HEK293 (cell line): ENCODE measurements around the gene RASGEF1B.

Source experiments
- CTCF ChIA-PET: fragments of 350-600 bp; formaldehyde crosslinking; extraction: SDS; loops from one replicate; lab custom pipeline; 2021; ENCODE audit warnings: antibody characterized with exemption; lab: Yijun Ruan, JAX
- POLR2A ChIA-PET: fragments of 300-600 bp; formaldehyde crosslinking; extraction: SDS; loops from one replicate; lab custom pipeline; 2020; ENCODE audit warnings: antibody characterized with exemption, inconsistent platforms; lab: Yijun Ruan, JAX
- H3K27ac ChIP-seq: fragments of 200-500 bp; sonication (Bioruptor generic); 2 replicates; pipeline ENCODE4 v1.5.1; 2014; ENCODE audit warnings: low read depth, low read length, control low read depth, inconsistent platforms; ENCODE audit errors: extremely low read depth
- H3K36me3 ChIP-seq, 2 experiments: fragments of 200-500 bp in 1 of 2; sonication (Bioruptor generic) in 1 of 2; 1 replicate in 1 of 2; 2 replicates in 1 of 2; pipeline ENCODE4 v1.5.1; 2014 to 2017; ENCODE audit warnings: inconsistent platforms in 2 of 2, low read length in 2 of 2; ENCODE audit not compliant: control insufficient read depth in 2 of 2, insufficient read depth in 1 of 2
- H3K4me1 ChIP-seq: fragments of 200-500 bp; sonication (Bioruptor generic); 2 replicates; pipeline ENCODE4 v1.5.1; 2014; ENCODE audit warnings: mild to moderate bottlenecking, low read length, inconsistent platforms; ENCODE audit not compliant: control insufficient read depth, insufficient read depth
- H3K4me3 ChIP-seq: 2 replicates; pipeline ENCODE4 v1.5.1; 2011; ENCODE audit warnings: low read depth, mild to moderate bottlenecking, control low read depth, low read length, moderate library complexity
- H3K9me3 ChIP-seq: fragments of 200-500 bp; sonication (Bioruptor generic); 2 replicates; pipeline ENCODE4 v1.5.1; 2014; ENCODE audit warnings: low read depth, low read length, inconsistent platforms; ENCODE audit not compliant: control insufficient read depth, insufficient read depth
- BCL11A ChIP-seq: fragments of 450-650 bp; formaldehyde crosslinking; IDR thresholded peaks from 2 replicates; pipeline ENCODE4 v1.5.1; 2016; ENCODE audit warnings: low read depth, missing biosample characterization, missing genetic modification characterization
- CTCF ChIP-seq: fragments of 450-650 bp; formaldehyde crosslinking; IDR thresholded peaks from 2 replicates; pipeline ENCODE4 v1.5.1; 2016; ENCODE audit warnings: missing biosample characterization, missing genetic modification characterization
- FEZF1 ChIP-seq: fragments of 450-650 bp; formaldehyde crosslinking; IDR thresholded peaks from 2 replicates; pipeline ENCODE4 v1.5.1; 2016; ENCODE audit warnings: missing biosample characterization, missing genetic modification characterization
- HOXA7 ChIP-seq: sonication (generic); formaldehyde crosslinking; IDR thresholded peaks from 2 replicates; pipeline ENCODE4 v1.8.1; 2022; ENCODE audit warnings: missing genetic modification reagents, borderline replicate concordance
- PBX3 ChIP-seq: sonication (generic); formaldehyde crosslinking; IDR thresholded peaks from 2 replicates; pipeline ENCODE4 v1.8.1; 2022; ENCODE audit warnings: mild to moderate bottlenecking, moderate library complexity, missing genetic modification reagents
- SP7 ChIP-seq: fragments of 450-650 bp; formaldehyde crosslinking; IDR thresholded peaks from 2 replicates; pipeline ENCODE4 v1.5.1; 2016; ENCODE audit warnings: missing biosample characterization, missing genetic modification characterization
- ZBTB1 ChIP-seq: fragments of 450-650 bp; formaldehyde crosslinking; IDR thresholded peaks from 2 replicates; pipeline ENCODE4 v1.5.1; 2016; ENCODE audit warnings: missing biosample characterization, missing genetic modification characterization
- ZBTB17 ChIP-seq: fragments of 450-650 bp; formaldehyde crosslinking; IDR thresholded peaks from 2 replicates; pipeline ENCODE4 v1.5.1; 2016; ENCODE audit warnings: missing biosample characterization, missing genetic modification characterization
- ZFP3 ChIP-seq: fragments of 450-650 bp; formaldehyde crosslinking; IDR thresholded peaks from 2 replicates; pipeline ENCODE4 v1.5.1; 2016; ENCODE audit warnings: low read depth, missing biosample characterization, missing genetic modification characterization
- ZNF23 ChIP-seq: fragments of 450-650 bp; formaldehyde crosslinking; IDR thresholded peaks from 2 replicates; pipeline ENCODE4 v1.5.1; 2016; ENCODE audit warnings: missing biosample characterization, missing genetic modification characterization, borderline replicate concordance
- ZNF510 ChIP-seq: fragments of 450-650 bp; formaldehyde crosslinking; IDR thresholded peaks from 2 replicates; pipeline ENCODE4 v1.5.1; 2018; ENCODE audit warnings: mild to moderate bottlenecking, missing genetic modification characterization, missing biosample characterization; ENCODE audit not compliant: insufficient replicate concordance
- ZNF621 ChIP-seq: fragments of 450-650 bp; formaldehyde crosslinking; IDR thresholded peaks from 2 replicates; pipeline ENCODE4 v1.5.1; 2017; ENCODE audit warnings: missing biosample characterization, missing genetic modification characterization
- ZNF624 ChIP-seq: fragments of 450-650 bp; formaldehyde crosslinking; IDR thresholded peaks from 2 replicates; pipeline ENCODE4 v1.5.1; 2017; ENCODE audit warnings: missing biosample characterization, missing genetic modification characterization
- ZNF654 ChIP-seq: fragments of 450-650 bp; formaldehyde crosslinking; IDR thresholded peaks from 2 replicates; pipeline ENCODE4 v1.5.1; 2016; ENCODE audit warnings: low read depth, missing biosample characterization, missing genetic modification characterization
- ZNF660 ChIP-seq: fragments of 450-650 bp; IDR thresholded peaks from 2 replicates; pipeline ENCODE4 v1.5.1; 2018; ENCODE audit warnings: missing biosample characterization, mild to moderate bottlenecking, missing genetic modification characterization
- ZNF677 ChIP-seq: fragments of 450-650 bp; IDR thresholded peaks from 2 replicates; pipeline ENCODE4 v1.5.0; 2018; ENCODE audit warnings: missing biosample characterization, mild to moderate bottlenecking, missing genetic modification characterization, moderate library complexity
- ZNF777 ChIP-seq: fragments of 450-650 bp; formaldehyde crosslinking; IDR thresholded peaks from 2 replicates; pipeline ENCODE4 v1.5.1; 2017; ENCODE audit warnings: missing biosample characterization, missing genetic modification characterization, borderline replicate concordance
- ZNF792 ChIP-seq: fragments of 450-650 bp; formaldehyde crosslinking; IDR thresholded peaks from 2 replicates; pipeline ENCODE4 v1.5.1; 2016; ENCODE audit warnings: missing biosample characterization, missing genetic modification characterization

RASGEF1B gene

GRCh38 chr4:81405900-81406401 is 65.8 kb downstream of the RASGEF1B start (continued):
- TF ChIP-seq ZNF660 (tag by site-specific recombination): peak; percentile 56; the same call in 1 of the 2 replicates
- no peak for TF ChIP-seq ZBTB17 (tag by site-specific recombination)
- TF ChIP-seq ZNF624 (tag by site-specific recombination): no peak
- peak; percentile 88 for TF ChIP-seq ZNF654 (tag by site-specific recombination)
- 0 out of 2 replicates have a peak, but pooled peaks have one; percentile 7 for TF ChIP-seq FEZF1
- TF ChIP-seq ZNF777 (tag by site-specific recombination): no peak
- TF ChIP-seq, all 188 proteins: peak for 6

- POLR2A ChIA-PET: no interaction called here
- Histone ChIP-seq H3K36me3 (no peaks in the 10 kb centered on the region), H3K27ac (no peak overlapping the region), H3K4me3 (no peak overlapping the region), H3K4me1 (no peaks in the 10 kb centered on the region), H3K9me3 (no peaks in the 10 kb centered on the region)
- TF ChIP-seq HOXA7 (no peak), SP7 (tag by site-specific recombination) (no peak), ZNF677 (tag by site-specific recombination) (no peak), ZNF510 (tag by site-specific recombination) (no peak), ZNF23 (no peak), ZBTB17 (tag by site-specific recombination) (no peak), ZFP3 (tag by site-specific recombination) (no peak), ZNF792 (tag by site-specific recombination) (no peak), BCL11A (tag by site-specific recombination) (no peak), PBX3 (CRISPR knock-in tag) (no peak), FEZF1 (no peak), ZNF621 (no peak)
- CTCF ChIA-PET: interaction anchor here (0.6 kb wide), 2 partner anchors 572 to 813 kb away, joined by 4 read pairs; no protein-coding TSS in a partner anchor
Observed at GRCh38 chr4:81404741-81405140, 67.0 kb downstream of the RASGEF1B start.

GRCh38 chr4:81404294-81404693 is 67.4 kb downstream of the RASGEF1B start:
- Histone ChIP-seq H3K36me3 (no peaks in the 10 kb centered on the region), H3K4me1 (no peaks in the 10 kb centered on the region), H3K4me3 (no peak overlapping the region), H3K9me3 (no peaks in the 10 kb centered on the region), H3K27ac (no peak overlapping the region)
- CTCF ChIA-PET: no interaction called here
- TF ChIP-seq CTCF (tag by site-specific recombination) (0 out of 2 replicates have a peak, but pooled peaks have one; percentile 16), ZBTB1 (tag by site-specific recombination) (no peak), ZNF654 (tag by site-specific recombination) (peak; percentile 61), ZNF23 (no peak)
- POLR2A ChIA-PET: no interaction called here
